Esophagus squamous epithelium (tissue), 5 donors: ENCODE results near the gene UBE2J2. TPM values are rescaled to one million over a fixed set of nuclear protein-coding genes. Genes with fewer than 3 reads are reported as not detected.

ENCODE experiments used
- DNase-seq: peaks from one replicate; lab custom pipeline; 2025; lab: John Stamatoyannopoulos, UW
- H3K27ac ChIP-seq, 4 donors: fragments of 200-600 bp; sonication (generic); one replicate each; pipeline ENCODE4 v1.5.1; 2016 to 2019; ENCODE audit warnings: mild to moderate bottlenecking in 1 of 4
- H3K27me3 ChIP-seq, 4 donors: fragments of 200-600 bp; sonication (generic); 1 replicate in 3 of 4; 2 replicates in 1 of 4; pipeline versions ENCODE4 v1.5.1 to v1.6.0; 2017 to 2021; ENCODE audit warnings: antibody characterized with exemption in 1 of 4
- H3K36me3 ChIP-seq, 3 donors: fragments of 200-600 bp; sonication (generic); one replicate each; pipeline ENCODE4 v1.5.1; 2016 to 2019
- H3K4me1 ChIP-seq, 3 donors: fragments of 200-600 bp; sonication (generic); one replicate each; pipeline ENCODE4 v1.5.1; 2017 to 2019
- H3K4me3 ChIP-seq, 4 donors: fragments of 200-600 bp; sonication (generic); 1 replicate in 3 of 4; 2 replicates in 1 of 4; pipeline ENCODE4 v1.5.1; 2016 to 2019; ENCODE audit warnings: mild to moderate bottlenecking in 2 of 4, moderate library complexity in 1 of 4
- H3K9me3 ChIP-seq, 3 donors: fragments of 200-600 bp; sonication (generic); one replicate each; pipeline ENCODE4 v1.5.1; 2016 to 2019
- CTCF ChIP-seq, 6 experiments: fragments of 450-650 bp in 4 of 6; fragments of 200-600 bp in 2 of 6; sonication (generic) in 2 of 6; IDR thresholded peaks; one replicate each; pipeline ENCODE4 v1.5.1; 2016 to 2019; ENCODE audit warnings: antibody characterized with exemption in 6 of 6, mild to moderate bottlenecking in 4 of 6, moderate library complexity in 4 of 6
- POLR2A ChIP-seq, 4 donors: fragments of 450-650 bp; IDR thresholded peaks; one replicate each; pipeline ENCODE4 v1.6.1; 2017; ENCODE audit warnings: antibody characterized with exemption in 4 of 4, mild to moderate bottlenecking in 4 of 4, moderate library complexity in 3 of 4
- WGBS, 2 donors: methylation state at CpG; one replicate each; pipeline ENCODE4 v1.1.5; 2018; 5-methylcytosine and 5-hydroxymethylcytosine counted together
- intact Hi-C: fragments of 100-400 bp; cut with DNase I; formaldehyde crosslinking; loops from one replicate; pipeline ENCODE4 v1.15.0; 2022
- total RNA-seq, 4 donors: library from RNA; depleted of rRNA; stranded (reverse); fragments of >200 nt; gene quantifications; one replicate each; pipeline ENCODE4 v1.1.0, GENCODE V29; 2016
- donor health status: DM: yes; HTN: yes; CAD: no.

Gene UBE2J2
- total RNA-seq, 4 donors from 2014 or later: 32.6 to 54.3 (median 42.5) TPM

GRCh38 chr1:1278620-1279019 lies 5.0 kb upstream of the UBE2J2 start:
- no peak for DNase-seq

GRCh38 chr1:1275836-1276235 lies 2.2 kb upstream of the UBE2J2 start:
- TF ChIP-seq POLR2A (IDR thresholded peaks at IDR 0.05) (no peak), CTCF (IDR thresholded peaks at IDR 0.05) (no peak)
- Histone ChIP-seq H3K36me3 (peaks cover 0 to 8% (median 3%) of the 10 kb centered on the region in 3 donors), H3K27ac (no peak overlapping the region), H3K9me3 (no peaks in the 10 kb centered on the region), H3K4me1 (peaks cover 25 to 39% (median 26%) of the 10 kb centered on the region in 3 donors), H3K4me3 (no peak overlapping the region), H3K27me3 (no peaks in the 10 kb centered on the region)
- intact Hi-C loops: no loop called here
- 76 to 81% methylated on average over 9 of the region's 9 CpGs for WGBS, 2 donors
- DNase-seq: no peak

More at GRCh38 chr1:1278620-1279019, 5.0 kb upstream of the UBE2J2 start:
- H3K27me3 ChIP-seq: no peaks in the 10 kb centered on the region
- 85 to 91% methylated on average over 12 to 13 of the region's 13 CpGs for WGBS, 2 donors
- H3K36me3 ChIP-seq: no peaks in the 10 kb centered on the region
- no peak overlapping the region for H3K27ac ChIP-seq
- intact Hi-C loops: no loop called here
- no peak for TF ChIP-seq POLR2A (IDR thresholded peaks at IDR 0.05)
- H3K4me1 ChIP-seq: peaks cover 16 to 41% (median 17%) of the 10 kb centered on the region in 3 donors
- H3K4me3 ChIP-seq: no peak overlapping the region
- H3K9me3 ChIP-seq: no peaks in the 10 kb centered on the region

GRCh38 chr1:1274931-1275431 lies 1.3 kb upstream of the UBE2J2 start:
- Histone ChIP-seq H3K27ac (no peak overlapping the region), H3K4me1 (peaks cover 33 to 48% (median 34%) of the 10 kb centered on the region in 3 donors), H3K4me3 (no peak overlapping the region), H3K9me3 (no peaks in the 10 kb centered on the region), H3K36me3 (peaks cover 0 to 8% (median 3%) of the 10 kb centered on the region in 3 donors), H3K27me3 (no peaks in the 10 kb centered on the region)
- WGBS, 2 donors: 0 to 55% methylated on average over 1 to 2 of the region's 15 CpGs
- intact Hi-C loops: no loop called here
- DNase-seq: no peak
- no peak for TF ChIP-seq POLR2A (IDR thresholded peaks at IDR 0.05)
- no peak for TF ChIP-seq CTCF (IDR thresholded peaks at IDR 0.05)

GRCh38 chr1:1274299-1274930 lies 761 bp upstream of the UBE2J2 start:
- 50 to 55% methylated on average over 4 to 9 of the region's 31 CpGs for WGBS, 2 donors
- H3K36me3 ChIP-seq: peaks cover 0 to 8% (median 3%) of the 10 kb centered on the region in 3 donors
- H3K4me3 ChIP-seq: peak overlapping the region; percentile 59 to 98 (median 77)
- no peaks in the 10 kb centered on the region for H3K27me3 ChIP-seq
- no peak for TF ChIP-seq POLR2A (IDR thresholded peaks at IDR 0.05)
- TF ChIP-seq CTCF (IDR thresholded peaks at IDR 0.05): no peak
- DNase-seq: no peak
- no peaks in the 10 kb centered on the region for H3K9me3 ChIP-seq
- intact Hi-C loops: no loop called here
- peak overlapping the region; percentile 81 to 95 (median 88) for H3K27ac ChIP-seq
- H3K4me1 ChIP-seq: peaks cover 34 to 53% (median 35%) of the 10 kb centered on the region in 3 donors

GRCh38 chr1:1273209-1273511 lies 494 bp downstream of the UBE2J2 start:
- no peak for TF ChIP-seq CTCF (IDR thresholded peaks at IDR 0.05)
- no peak for DNase-seq
- no CpG with 5 or more reads among the region's 31 CpGs for WGBS, 2 donors
- H3K9me3 ChIP-seq: no peaks in the 10 kb centered on the region
- peak overlapping the region; percentile 59 to 98 (median 77) for H3K4me3 ChIP-seq
- intact Hi-C loops: no loop called here
- H3K4me1 ChIP-seq: peaks cover 34 to 59% (median 35%) of the 10 kb centered on the region in 3 donors
- H3K27ac ChIP-seq: peak overlapping the region; percentile 81 to 95 (median 88)
- H3K36me3 ChIP-seq: peaks cover 0 to 17% (median 3%) of the 10 kb centered on the region in 3 donors
- H3K27me3 ChIP-seq: no peaks in the 10 kb centered on the region
